Effector memory CD8-positive, alpha-beta T cell (primary cell): Measurements from ENCODE around the gene IGHMBP2.

ENCODE experiments used
- ATAC-seq: fragments of 150-1000 bp; cut with Tn5 transposase; replicated peaks from 2 replicates; pipeline ENCODE4 v1.10.0; 2021; ENCODE audit warnings: mild to moderate bottlenecking, moderate library complexity
- DNase-seq, 3 experiments: peaks; one replicate each; pipeline ENCODE4 v3.0.0; 2021
- H3K27ac Mint-ChIP-seq, 2 donors: one replicate each; pipeline ENCODE4 v1.8.0; 2022; ENCODE audit warnings: mild to moderate bottlenecking in 2 of 2, mixed read lengths in 2 of 2, moderate library complexity in 2 of 2
- H3K27me3 Mint-ChIP-seq, 2 donors: one replicate each; pipeline ENCODE4 v1.8.0; 2022; ENCODE audit warnings: mixed read lengths in 2 of 2
- H3K36me3 Mint-ChIP-seq: one replicate; pipeline ENCODE4 v1.8.0; 2022; ENCODE audit warnings: mild to moderate bottlenecking, moderate library complexity, mixed read lengths; ENCODE audit not compliant: insufficient read depth
- H3K4me1 Mint-ChIP-seq, 2 donors: one replicate each; pipeline ENCODE4 v1.8.0; 2022; ENCODE audit warnings: low read depth in 2 of 2, mixed read lengths in 2 of 2
- H3K4me3 Mint-ChIP-seq, 2 donors: one replicate each; pipeline ENCODE4 v1.8.0; 2022; ENCODE audit warnings: mild to moderate bottlenecking in 2 of 2, mixed read lengths in 2 of 2, moderate library complexity in 2 of 2
- H3K9me3 Mint-ChIP-seq, 2 donors: one replicate each; pipeline ENCODE4 v1.8.0; 2022; ENCODE audit warnings: mixed read lengths in 2 of 2

Gene IGHMBP2

GRCh38 chr11:68935066-68935465 is 31.4 kb downstream of the IGHMBP2 start:
- no peak overlapping the region for H3K4me3 Mint-ChIP-seq
- no peaks in the 10 kb centered on the region for H3K27me3 Mint-ChIP-seq
- H3K9me3 Mint-ChIP-seq = no peaks in the 10 kb centered on the region
- H3K36me3 Mint-ChIP-seq = peaks cover 17% of the 10 kb centered on the region
- DNase-seq (no peak), ATAC-seq (no peak)
- no peak overlapping the region for H3K27ac Mint-ChIP-seq
- no peaks in the 10 kb centered on the region for H3K4me1 Mint-ChIP-seq

GRCh38 chr11:68935516-68936357 is 32.0 kb downstream of the IGHMBP2 start:
- Mint-ChIP-seq H3K4me3 (no peak overlapping the region), H3K4me1 (no peaks in the 10 kb centered on the region), H3K36me3 (peaks cover 17% of the 10 kb centered on the region), H3K9me3 (no peaks in the 10 kb centered on the region), H3K27me3 (no peaks in the 10 kb centered on the region), H3K27ac (no peak overlapping the region)
- DNase-seq (no peak), ATAC-seq (no peak)

- Mint-ChIP-seq H3K36me3 (peaks cover 13% of the 10 kb centered on the region), H3K9me3 (no peaks in the 10 kb centered on the region), H3K4me1 (no peaks in the 10 kb centered on the region), H3K27ac (no peak overlapping the region), H3K27me3 (no peaks in the 10 kb centered on the region), H3K4me3 (no peak overlapping the region)
- DNase-seq (no peak), ATAC-seq (no peak)
Measured at GRCh38 chr11:68936358-68936636, 32.6 kb downstream of the IGHMBP2 start.

DNA sequence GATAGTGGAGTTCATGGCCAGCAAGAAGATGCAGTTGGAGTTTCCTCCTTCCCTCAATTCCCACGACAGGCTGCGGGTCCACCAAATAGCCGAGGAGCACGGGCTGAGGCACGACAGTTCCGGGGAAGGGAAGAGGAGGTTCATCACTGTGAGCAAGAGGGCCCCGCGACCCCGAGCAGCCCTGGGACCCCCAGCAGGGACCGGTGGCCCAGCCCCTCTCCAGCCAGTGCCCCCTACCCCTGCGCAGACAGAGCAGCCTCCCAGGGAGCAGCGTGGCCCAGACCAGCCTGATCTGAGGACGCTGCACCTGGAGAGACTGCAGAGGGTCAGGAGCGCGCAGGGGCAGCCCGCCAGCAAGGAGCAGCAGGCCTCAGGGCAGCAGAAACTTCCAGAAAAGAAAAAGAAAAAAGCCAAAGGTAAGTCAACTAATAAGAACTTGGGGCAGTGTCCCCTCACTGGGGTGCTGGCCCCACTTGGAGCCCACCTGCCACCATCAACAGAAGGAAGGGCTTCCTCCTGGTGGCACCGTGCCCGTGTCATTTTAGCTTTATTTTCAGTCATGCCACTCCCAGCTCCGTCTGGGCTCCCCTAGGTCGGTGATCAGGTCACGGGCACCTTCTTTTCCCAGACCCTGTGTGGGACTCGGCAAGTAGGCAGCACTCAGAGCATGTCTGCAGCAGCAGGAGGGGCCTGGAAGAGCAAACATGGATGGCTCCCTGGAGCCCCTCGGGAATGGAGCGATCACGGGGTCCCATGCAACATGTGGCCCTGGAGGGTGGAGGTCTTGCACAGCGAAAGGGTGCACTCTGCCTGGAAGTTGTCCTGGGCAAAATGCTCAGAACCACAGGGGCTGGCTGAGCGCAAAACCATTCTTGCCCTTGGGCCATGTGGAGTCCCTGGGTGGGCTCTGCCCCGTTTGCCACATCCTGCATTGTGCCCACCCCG is 33.3 kb downstream of the IGHMBP2 start:
- no peaks in the 10 kb centered on the region for H3K9me3 Mint-ChIP-seq
- H3K27me3 Mint-ChIP-seq = no peaks in the 10 kb centered on the region
- peaks cover 13% of the 10 kb centered on the region for H3K36me3 Mint-ChIP-seq
- H3K4me1 Mint-ChIP-seq = no peaks in the 10 kb centered on the region
- peak overlapping the region in 1 of 2 donors; percentile 60 for H3K27ac Mint-ChIP-seq
- ATAC-seq (no peak), DNase-seq (no peak)
- H3K4me3 Mint-ChIP-seq = no peak overlapping the region

DNA sequence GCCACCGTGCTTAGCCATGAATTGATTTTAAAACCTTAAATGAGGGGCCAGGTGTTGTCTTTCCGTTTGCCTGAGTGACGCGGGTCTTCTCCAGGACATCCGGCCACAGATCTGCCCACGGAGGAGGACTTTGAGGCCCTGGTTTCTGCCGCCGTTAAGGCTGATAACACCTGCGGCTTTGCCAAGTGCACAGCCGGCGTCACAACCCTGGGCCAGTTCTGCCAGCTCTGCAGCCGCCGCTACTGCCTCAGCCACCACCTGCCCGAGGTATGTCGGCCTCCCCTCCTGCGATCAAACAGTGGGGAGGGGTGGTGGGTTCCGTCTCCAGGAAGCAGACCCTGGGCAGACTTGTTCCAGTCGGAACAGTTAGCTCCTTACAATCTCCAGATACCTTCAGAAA is 34.4 kb downstream of the IGHMBP2 start:
- DNase-seq (no peak), ATAC-seq (no peak)
- Mint-ChIP-seq H3K27me3 (no peaks in the 10 kb centered on the region), H3K9me3 (no peaks in the 10 kb centered on the region), H3K36me3 (peaks cover 9% of the 10 kb centered on the region), H3K27ac (no peak overlapping the region), H3K4me1 (no peaks in the 10 kb centered on the region), H3K4me3 (no peak overlapping the region)

- Mint-ChIP-seq H3K27me3 (no peaks in the 10 kb centered on the region), H3K4me3 (no peak overlapping the region), H3K4me1 (no peaks in the 10 kb centered on the region), H3K27ac (no peak overlapping the region), H3K36me3 (peaks cover 8% of the 10 kb centered on the region), H3K9me3 (no peaks in the 10 kb centered on the region)
- DNase-seq (no peak), ATAC-seq (no peak)
Measured at GRCh38 chr11:68938816-68939582, 35.3 kb downstream of the IGHMBP2 start.

GRCh38 chr11:68939583-68940555 is 36.2 kb downstream of the IGHMBP2 start:
- Mint-ChIP-seq H3K4me3 (no peak overlapping the region), H3K27ac (no peak overlapping the region), H3K36me3 (peaks cover 8% of the 10 kb centered on the region), H3K27me3 (no peaks in the 10 kb centered on the region), H3K4me1 (no peaks in the 10 kb centered on the region), H3K9me3 (no peaks in the 10 kb centered on the region)
- ATAC-seq (no peak), DNase-seq (no peak)

DNA sequence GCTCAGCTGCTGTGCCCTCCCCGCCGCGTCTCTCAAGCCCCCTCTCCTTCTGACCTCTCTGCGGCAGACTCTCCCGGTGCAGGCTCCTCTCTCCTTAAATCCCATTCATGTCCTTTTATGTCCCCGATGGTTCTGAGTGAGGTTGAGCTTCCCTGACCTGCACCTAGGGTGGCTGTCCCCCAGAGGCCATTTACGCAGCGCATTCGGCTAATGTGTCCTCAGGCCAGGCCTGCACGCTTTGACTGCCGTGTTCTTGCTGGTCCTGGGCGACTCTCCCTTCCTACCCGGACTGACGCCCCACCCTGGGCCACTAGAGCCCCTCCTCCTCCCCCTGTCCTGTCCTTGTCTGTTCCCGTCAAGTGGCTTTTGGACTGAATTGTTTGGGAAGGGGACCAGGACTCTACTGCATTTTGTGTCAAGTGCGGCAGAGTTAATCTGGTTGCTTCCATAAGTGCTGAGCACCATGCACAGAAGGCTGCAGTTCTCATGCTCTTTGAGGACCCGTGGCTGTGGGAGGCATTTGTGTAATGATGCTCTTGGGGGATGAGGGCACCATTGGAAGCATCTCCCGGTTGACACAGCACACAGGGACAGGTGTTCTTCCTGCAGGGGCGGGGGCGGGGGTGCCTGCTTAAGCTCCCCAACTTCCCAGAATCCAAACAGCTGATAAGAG is 37.1 kb downstream of the IGHMBP2 start:
- Mint-ChIP-seq H3K36me3 (peaks cover 5% of the 10 kb centered on the region), H3K27me3 (no peaks in the 10 kb centered on the region), H3K9me3 (no peaks in the 10 kb centered on the region), H3K4me1 (no peaks in the 10 kb centered on the region), H3K4me3 (no peak overlapping the region), H3K27ac (no peak overlapping the region)
- no peak for DNase-seq
- no peak for ATAC-seq

GRCh38 chr11:68941324-68942094 is 37.8 kb downstream of the IGHMBP2 start:
- DNase-seq = no peak
- Mint-ChIP-seq H3K9me3 (no peaks in the 10 kb centered on the region), H3K27ac (no peak overlapping the region)

DNA sequence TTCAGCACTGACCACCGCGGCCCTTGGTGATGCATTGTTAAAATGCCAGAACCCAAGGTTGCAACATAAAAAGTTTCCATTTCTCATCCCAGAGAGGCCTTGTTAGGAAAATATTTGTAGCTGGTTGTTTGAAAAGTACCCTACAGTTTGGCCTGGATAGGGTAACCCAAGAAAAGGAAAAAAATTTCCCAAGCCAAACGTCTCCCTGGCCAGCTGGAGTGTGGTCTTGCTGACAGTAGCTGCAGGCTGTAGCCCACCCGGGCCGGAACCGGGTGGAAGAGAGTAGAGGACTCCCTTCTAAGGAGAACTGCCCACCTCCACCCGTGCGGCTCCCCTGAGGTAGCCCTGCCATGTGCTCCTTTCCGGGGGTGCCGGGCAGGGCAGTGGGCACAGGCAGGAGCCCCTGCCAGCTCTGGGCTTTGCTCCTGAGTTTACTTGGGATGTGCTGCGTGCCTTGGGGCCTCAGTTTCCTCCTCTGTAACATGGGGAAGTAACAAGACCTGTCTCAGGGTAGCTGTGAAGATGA is 38.5 kb downstream of the IGHMBP2 start:
- ATAC-seq = no peak
- Mint-ChIP-seq H3K27ac (no peak overlapping the region), H3K36me3 (peaks cover 9% of the 10 kb centered on the region), H3K27me3 (no peaks in the 10 kb centered on the region), H3K9me3 (no peaks in the 10 kb centered on the region), H3K4me1 (no peaks in the 10 kb centered on the region), H3K4me3 (no peak overlapping the region)
- no peak for DNase-seq

More at GRCh38 chr11:68941324-68942094, 37.8 kb downstream of the IGHMBP2 start:
- no peak overlapping the region for H3K4me3 Mint-ChIP-seq
- no peak for ATAC-seq
- no peaks in the 10 kb centered on the region for H3K4me1 Mint-ChIP-seq
- H3K27me3 Mint-ChIP-seq = no peaks in the 10 kb centered on the region
- H3K36me3 Mint-ChIP-seq = peaks cover 5% of the 10 kb centered on the region

DNA sequence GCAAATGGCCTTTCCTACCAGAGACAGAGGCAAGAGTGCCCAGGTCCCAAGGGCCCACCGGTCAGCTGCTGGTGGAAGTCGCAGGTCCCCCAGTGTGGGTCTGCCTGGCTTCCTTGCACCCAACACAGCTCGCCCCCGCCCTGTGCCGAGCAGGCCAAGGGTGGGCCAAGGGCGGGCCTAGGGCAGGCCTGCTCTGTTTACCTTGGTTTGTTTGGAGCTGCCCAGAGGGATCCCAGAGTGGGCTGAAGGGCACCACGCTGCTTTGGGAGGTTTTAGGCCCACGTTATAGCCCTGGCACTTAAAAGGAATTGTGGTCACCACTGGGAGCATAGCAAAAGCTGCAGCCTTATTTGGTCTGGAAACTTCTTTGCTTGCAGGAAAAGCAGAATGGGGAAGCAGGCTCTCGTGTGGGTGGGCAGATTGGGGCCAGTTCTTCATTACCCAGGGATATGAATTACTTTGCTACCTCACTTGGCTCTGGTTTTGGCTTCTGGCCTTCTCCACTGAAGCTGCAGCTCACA is 39.1 kb downstream of the IGHMBP2 start:
- no peaks in the 10 kb centered on the region for H3K4me1 Mint-ChIP-seq
- H3K27ac Mint-ChIP-seq = no peak overlapping the region
- peaks cover 0 to 3% of the 10 kb centered on the region in 2 donors for H3K27me3 Mint-ChIP-seq
- no peak for DNase-seq
- H3K4me3 Mint-ChIP-seq = no peak overlapping the region
- no peaks in the 10 kb centered on the region for H3K9me3 Mint-ChIP-seq
- no peak for ATAC-seq
- peaks cover 9% of the 10 kb centered on the region for H3K36me3 Mint-ChIP-seq
